Measurements from ENCODE around the gene CCL2. TPM values are rescaled to one million over a fixed set of nuclear protein-coding genes. Genes with fewer than 3 reads are reported as not detected.

The CCL2 gene
- total and polyA plus RNA-seq, 7 donors, result 5.0 to 28.3 (median 8.0) TPM

DNA sequence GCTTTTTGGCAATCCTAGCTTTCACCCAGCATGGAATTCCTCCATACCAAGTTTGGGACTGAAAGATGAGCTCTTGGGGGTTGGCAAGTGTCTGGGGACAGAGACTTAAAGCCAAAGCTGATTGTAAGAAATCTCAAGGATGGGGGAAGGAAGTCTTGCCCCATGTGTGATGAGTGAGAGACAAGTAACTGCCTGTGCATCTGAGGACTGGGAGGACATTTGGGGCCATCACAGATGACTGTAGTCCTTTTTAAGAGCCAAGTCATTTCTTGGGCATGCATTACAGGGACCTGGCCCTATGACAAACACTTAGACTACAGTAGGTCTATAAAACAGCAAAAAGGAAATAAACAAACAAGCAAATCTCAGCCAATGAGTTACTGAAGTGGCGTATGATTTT is 36.3 kb upstream of the CCL2 start:
- H3K36me3 ChIP-seq (ENCODE audit: insufficient read depth in 1 of 2, low read depth in 1 of 2), result no peaks in the 10 kb centered on the region
- no peaks in the 10 kb centered on the region for H3K4me1 ChIP-seq
- ATAC-seq (no peak), DNase-seq (no peak)
- H3K27me3 ChIP-seq (ENCODE audit: insufficient read depth in 3 of 3, low read length in 2 of 3), result no peaks in the 10 kb centered on the region
- intact Hi-C loops (cut with DNase I), result loop anchor here in 1 of 2 donors (5.0 kb wide), 2 partner anchors 34 to 49 kb away; no protein-coding TSS in a partner anchor
- no peak overlapping the region for H3K4me3 ChIP-seq
- no peak for TF ChIP-seq CTCF (IDR thresholded peaks at IDR 0.05)
- no peaks in the 10 kb centered on the region for H3K9me3 ChIP-seq
- 67 to 97% (median 96%) methylated on average over 1 of the region's 1 CpG for WGBS, 3 donors
- H3K27ac ChIP-seq, result no peak overlapping the region

GRCh38 chr17:34219405-34219804 is 35.7 kb upstream of the CCL2 start:
- H3K4me3 ChIP-seq, result no peak overlapping the region
- H3K27ac ChIP-seq, result no peak overlapping the region
- DNase-seq, result no peak
- WGBS, 3 donors, result 83 to 90% (median 86%) methylated on average over 2 of the region's 2 CpGs
- H3K9me3 ChIP-seq, result no peaks in the 10 kb centered on the region
- intact Hi-C loops (cut with DNase I), result loop anchor here in 1 of 2 donors (5.0 kb wide), 2 partner anchors 33 to 48 kb away; no protein-coding TSS in a partner anchor
- no peaks in the 10 kb centered on the region for H3K27me3 ChIP-seq (ENCODE audit: insufficient read depth in 3 of 3, low read length in 2 of 3)
- ATAC-seq, result no peak
- no peaks in the 10 kb centered on the region for H3K36me3 ChIP-seq (ENCODE audit: insufficient read depth in 1 of 2, low read depth in 1 of 2)
- no peaks in the 10 kb centered on the region for H3K4me1 ChIP-seq
- TF ChIP-seq CTCF (IDR thresholded peaks at IDR 0.05), result no peak

DNA sequence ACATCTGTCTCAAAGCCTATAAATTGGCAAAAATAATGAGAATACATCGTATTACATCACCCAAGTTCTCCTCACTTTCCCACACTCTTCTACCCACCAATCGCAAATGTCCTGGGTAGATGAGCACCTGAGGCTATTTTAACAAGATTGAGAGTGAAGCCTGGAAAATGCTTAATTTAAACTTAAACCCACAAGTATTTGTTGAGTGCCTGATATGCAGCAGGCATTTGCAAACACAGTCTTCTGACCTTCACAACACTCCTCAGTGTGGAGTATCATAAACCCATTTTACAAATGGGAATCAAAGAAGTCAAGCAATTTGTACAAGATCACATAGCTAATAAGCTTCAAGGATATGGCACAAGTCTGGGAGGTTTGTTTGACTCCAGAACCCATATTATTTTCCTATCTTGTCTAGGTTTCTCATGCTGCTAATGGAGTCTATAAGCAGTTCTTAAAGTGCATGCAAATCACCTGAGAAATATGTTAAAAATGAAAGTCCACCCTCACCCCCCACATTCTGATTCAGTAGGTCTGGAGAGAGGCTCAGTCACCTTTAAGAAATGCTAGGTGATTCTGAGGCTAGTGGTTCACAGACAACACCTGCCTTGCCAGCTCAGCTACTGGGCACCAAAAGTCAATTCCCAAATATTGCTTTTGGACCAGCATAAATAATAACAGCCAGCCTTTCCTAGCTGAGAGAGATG is 34.9 kb upstream of the CCL2 start:
- no peak overlapping the region for H3K4me3 ChIP-seq
- 86 to 92% (median 89%) methylated on average over 2 of the region's 2 CpGs for WGBS, 3 donors
- H3K4me1 ChIP-seq, result no peaks in the 10 kb centered on the region
- DNase-seq (no peak), ATAC-seq (no peak)
- H3K9me3 ChIP-seq, result no peaks in the 10 kb centered on the region
- H3K36me3 ChIP-seq (ENCODE audit: insufficient read depth in 1 of 2, low read depth in 1 of 2), result no peaks in the 10 kb centered on the region
- no peak overlapping the region for H3K27ac ChIP-seq
- intact Hi-C loops (cut with DNase I), result no loop called here
- TF ChIP-seq CTCF (IDR thresholded peaks at IDR 0.05), result no peak
- peaks cover 0 to 1% (median 0%) of the 10 kb centered on the region in 3 donors for H3K27me3 ChIP-seq (ENCODE audit: insufficient read depth in 3 of 3, low read length in 2 of 3)

GRCh38 chr17:34220752-34221395 is 34.2 kb upstream of the CCL2 start:
- no peaks in the 10 kb centered on the region for H3K4me1 ChIP-seq
- H3K36me3 ChIP-seq (ENCODE audit: insufficient read depth in 1 of 2, low read depth in 1 of 2), result no peaks in the 10 kb centered on the region
- H3K4me3 ChIP-seq, result no peak overlapping the region
- no peak overlapping the region for H3K27ac ChIP-seq
- no peaks in the 10 kb centered on the region for H3K9me3 ChIP-seq
- peaks cover 0 to 1% (median 0%) of the 10 kb centered on the region in 3 donors for H3K27me3 ChIP-seq (ENCODE audit: insufficient read depth in 3 of 3, low read length in 2 of 3)
- no peak for TF ChIP-seq CTCF (IDR thresholded peaks at IDR 0.05)
- intact Hi-C loops (cut with DNase I), result no loop called here
- DNase-seq (no peak), ATAC-seq (peak in 1 of 4 donors; percentile 52)
- WGBS, 3 donors, result 88% methylated on average over 5 of the region's 5 CpGs

All from psoas muscle (tissue), 8 donors.